ENCODE data around the gene VSIG10L.

VSIG10L gene

GRCh38 chr19:51380379-51380778 lies 38.4 kb upstream of the VSIG10L start:
- no peak for DNase-seq (ENCODE audit: low read depth)
- no peak overlapping the region for H3K4me3 ChIP-seq (ENCODE audit: low read depth, low read length)
- no peak for TF ChIP-seq CTCF (conservative IDR thresholded peaks at IDR 0.05; ENCODE audit: low read depth, low read length)

GRCh38 chr19:51377422-51377821 lies 35.5 kb upstream of the VSIG10L start:
- no peak overlapping the region for H3K4me3 ChIP-seq (ENCODE audit: low read depth, low read length)
- TF ChIP-seq CTCF (conservative IDR thresholded peaks at IDR 0.05; ENCODE audit: low read depth, low read length): no peak
- no peak for DNase-seq (ENCODE audit: low read depth)

GRCh38 chr19:51375504-51376221 lies 33.7 kb upstream of the VSIG10L start:
- no peak for DNase-seq (ENCODE audit: low read depth)

GRCh38 chr19:51372649-51373504 lies 30.9 kb upstream of the VSIG10L start, which contains the start of gene NKG7:
Gene NKG7 (minus strand): TSS chr19:51372654. CDS start chr19:51372535, 119 bp downstream.
- H3K4me3 ChIP-seq (ENCODE audit: low read depth, low read length): no peak within 1 kb of the TSS
- DNase-seq (ENCODE audit: low read depth): no peak
- no peak for TF ChIP-seq CTCF (conservative IDR thresholded peaks at IDR 0.05; ENCODE audit: low read depth, low read length)

More at GRCh38 chr19:51375504-51376221, 33.7 kb upstream of the VSIG10L start:
- TF ChIP-seq CTCF (conservative IDR thresholded peaks at IDR 0.05; ENCODE audit: low read depth, low read length): no peak
- no peak overlapping the region for H3K4me3 ChIP-seq (ENCODE audit: low read depth, low read length)

GRCh38 chr19:51372021-51372648 lies 30.2 kb upstream of the VSIG10L start:
- DNase-seq (ENCODE audit: low read depth): no peak
- no peak for TF ChIP-seq CTCF (conservative IDR thresholded peaks at IDR 0.05; ENCODE audit: low read depth, low read length)
- H3K4me3 ChIP-seq (ENCODE audit: low read depth, low read length): no peak overlapping the region

- no peak for TF ChIP-seq CTCF (conservative IDR thresholded peaks at IDR 0.05; ENCODE audit: low read depth, low read length)
- DNase-seq (ENCODE audit: low read depth): no peak
- no peak overlapping the region for H3K4me3 ChIP-seq (ENCODE audit: low read depth, low read length)
Measured at GRCh38 chr19:51371186-51371690, 29.3 kb upstream of the VSIG10L start.
